ENCODE results near the gene MELTF. TPM values are rescaled to one million over a fixed set of nuclear protein-coding genes. Genes with fewer than 3 reads are reported as not detected.
A peak's percentile ranks its signal among the peaks of the same experiment; 100 is the strongest.

Gene MELTF
- total and polyA plus RNA-seq, 11 donors: 4.9 to 72.6 (median 10.3) TPM

- ATAC-seq: no peak
- peak in 1 of 5 donors; percentile 55 for DNase-seq
- H3K27ac ChIP-seq: no peak overlapping the region
- no peaks in the 10 kb centered on the region for H3K9me3 ChIP-seq
- H3K4me3 ChIP-seq: no peak overlapping the region
- H3K27me3 ChIP-seq: no peaks in the 10 kb centered on the region
- intact Hi-C loops (cut with DNase I): no loop called here
- no peak for TF ChIP-seq POLR2A (IDR thresholded peaks at IDR 0.05)
- 88 to 93% (median 91%) methylated on average over 28 of the region's 28 CpGs for whole genome bisulfite sequencing, 4 donors
- H3K4me1 ChIP-seq: peaks cover 0 to 4% (median 0%) of the 10 kb centered on the region in 12 donors
- H3K36me3 ChIP-seq: no peaks in the 10 kb centered on the region
Observed at GRCh38 chr3:197015790-197016736, 13.6 kb downstream of the MELTF start.

- no peaks in the 10 kb centered on the region for H3K27me3 ChIP-seq
- WGBS, 4 donors: 91 to 95% (median 93%) methylated on average over 15 to 22 of the region's 22 CpGs
- no peaks in the 10 kb centered on the region for H3K9me3 ChIP-seq
- ATAC-seq (no peak), DNase-seq (peak in 1 of 5 donors; percentile 42)
- H3K27ac ChIP-seq: no peak overlapping the region
- no peaks in the 10 kb centered on the region for H3K36me3 ChIP-seq
- TF ChIP-seq CTCF (IDR thresholded peaks at IDR 0.05): no peak
- no peak for TF ChIP-seq POLR2A (IDR thresholded peaks at IDR 0.05)
- H3K4me3 ChIP-seq: no peak overlapping the region
- H3K4me1 ChIP-seq: peaks cover 0 to 7% (median 0%) of the 10 kb centered on the region in 12 donors
- intact Hi-C loops (cut with DNase I): no loop called here
Observed at GRCh38 chr3:197014942-197015575, 14.6 kb downstream of the MELTF start.

- peaks cover 0 to 7% (median 0%) of the 10 kb centered on the region in 12 donors for H3K4me1 ChIP-seq
- H3K9me3 ChIP-seq: no peaks in the 10 kb centered on the region
- intact Hi-C loops (cut with DNase I): no loop called here
- H3K36me3 ChIP-seq: no peaks in the 10 kb centered on the region
- whole genome bisulfite sequencing, 4 donors: 94 to 97% (median 95%) methylated on average over 6 of the region's 6 CpGs
- H3K27ac ChIP-seq: no peak overlapping the region
- no peak for DNase-seq
- TF ChIP-seq POLR2A (IDR thresholded peaks at IDR 0.05) (no peak), CTCF (IDR thresholded peaks at IDR 0.05) (no peak)
- no peak for ATAC-seq
- no peaks in the 10 kb centered on the region for H3K27me3 ChIP-seq
- H3K4me3 ChIP-seq: no peak overlapping the region
Observed at GRCh38 chr3:197014024-197014423, 15.6 kb downstream of the MELTF start.

GRCh38 chr3:197012540-197012883 lies 17.1 kb downstream of the MELTF start:
- Histone ChIP-seq H3K36me3 (no peaks in the 10 kb centered on the region), H3K4me1 (peaks cover 0 to 7% (median 0%) of the 10 kb centered on the region in 12 donors), H3K27ac (no peak overlapping the region), H3K4me3 (no peak overlapping the region), H3K9me3 (no peaks in the 10 kb centered on the region), H3K27me3 (no peaks in the 10 kb centered on the region)
- no peak for ATAC-seq
- WGBS, 4 donors: 77 to 92% (median 83%) methylated on average over 7 of the region's 7 CpGs
- intact Hi-C loops (cut with DNase I): no loop called here
- no peak for DNase-seq
- no peak for TF ChIP-seq CTCF (IDR thresholded peaks at IDR 0.05)
- no peak for TF ChIP-seq POLR2A (IDR thresholded peaks at IDR 0.05)

All from heart left ventricle (tissue), 16 donors.